ENCODE data around the gene ZKSCAN2.

DNA sequence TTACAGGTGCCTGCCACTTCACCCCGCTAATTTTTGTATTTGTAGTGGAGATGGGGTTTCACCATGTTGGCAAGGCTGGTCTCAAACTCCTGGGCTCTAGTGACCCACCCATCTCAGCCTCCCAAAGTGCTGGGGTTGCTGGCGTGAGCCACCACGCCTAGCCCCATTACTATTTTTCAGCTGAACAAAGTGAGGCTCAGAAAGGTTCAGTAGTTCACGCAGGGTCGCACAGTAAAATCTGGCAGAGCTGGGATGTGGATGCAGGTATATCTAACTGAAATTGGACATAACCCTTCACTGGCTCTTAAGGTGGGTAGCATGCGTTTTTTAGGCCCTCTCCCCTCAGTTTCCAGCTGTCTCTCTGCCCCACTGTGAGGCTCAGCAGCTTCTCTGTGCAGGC lies 33.7 kb downstream of the ZKSCAN2 start:
- TF ChIP-seq, protein P1, sequence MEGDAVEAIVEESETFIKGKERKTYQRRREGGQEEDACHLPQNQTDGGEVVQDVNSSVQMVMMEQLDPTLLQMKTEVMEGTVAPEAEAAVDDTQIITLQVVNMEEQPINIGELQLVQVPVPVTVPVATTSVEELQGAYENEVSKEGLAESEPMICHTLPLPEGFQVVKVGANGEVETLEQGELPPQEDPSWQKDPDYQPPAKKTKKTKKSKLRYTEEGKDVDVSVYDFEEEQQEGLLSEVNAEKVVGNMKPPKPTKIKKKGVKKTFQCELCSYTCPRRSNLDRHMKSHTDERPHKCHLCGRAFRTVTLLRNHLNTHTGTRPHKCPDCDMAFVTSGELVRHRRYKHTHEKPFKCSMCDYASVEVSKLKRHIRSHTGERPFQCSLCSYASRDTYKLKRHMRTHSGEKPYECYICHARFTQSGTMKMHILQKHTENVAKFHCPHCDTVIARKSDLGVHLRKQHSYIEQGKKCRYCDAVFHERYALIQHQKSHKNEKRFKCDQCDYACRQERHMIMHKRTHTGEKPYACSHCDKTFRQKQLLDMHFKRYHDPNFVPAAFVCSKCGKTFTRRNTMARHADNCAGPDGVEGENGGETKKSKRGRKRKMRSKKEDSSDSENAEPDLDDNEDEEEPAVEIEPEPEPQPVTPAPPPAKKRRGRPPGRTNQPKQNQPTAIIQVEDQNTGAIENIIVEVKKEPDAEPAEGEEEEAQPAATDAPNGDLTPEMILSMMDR (IDR thresholded peaks at IDR 0.05) = no peak
- TF ChIP-seq POLR2A (IDR thresholded peaks at IDR 0.05) = no peak

Data from heart left ventricle (tissue), 13 donors.